Natural killer cell treated with Interleukin-12 subunit alpha and Interleukin-12 subunit beta and Interleukin-15 and Interleukin-18, amount 100 ng/mL, for 72 hours (primary cell): ENCODE data around the gene SLC12A8. TPM values are rescaled to one million over a fixed set of nuclear protein-coding genes. Genes with fewer than 3 reads are reported as not detected.

Source experiments
- ATAC-seq, 2 donors: fragments of 150-1000 bp; cut with Tn5 transposase in 1 of 2; sonication (Bioruptor Pico), chemical (Tn5 transposase) in 1 of 2; 2 replicates each; pipeline ENCODE4 v1.10.0; 2021
- DNase-seq: peaks from one replicate; pipeline ENCODE4 v3.0.0; 2022; ENCODE audit warnings: low spot score
- H3K27ac Mint-ChIP-seq, 2 donors: 1 replicate in 1 of 2; 2 replicates in 1 of 2; pipeline ENCODE4 v1.8.0; 2022; ENCODE audit warnings: mixed read lengths in 2 of 2, mild to moderate bottlenecking in 1 of 2, moderate library complexity in 1 of 2
- H3K27me3 Mint-ChIP-seq, 2 donors: 1 replicate in 1 of 2; 2 replicates in 1 of 2; pipeline ENCODE4 v1.8.0; 2022; ENCODE audit warnings: mixed read lengths in 2 of 2
- H3K36me3 Mint-ChIP-seq: one replicate; pipeline ENCODE4 v1.8.0; 2022; ENCODE audit warnings: mixed read lengths
- H3K4me1 Mint-ChIP-seq, 2 donors: 1 replicate in 1 of 2; 2 replicates in 1 of 2; pipeline ENCODE4 v1.8.0; 2022; ENCODE audit warnings: low read depth in 2 of 2, mixed read lengths in 2 of 2, mild to moderate bottlenecking in 1 of 2
- H3K4me3 Mint-ChIP-seq: one replicate; pipeline ENCODE4 v1.8.0; 2022; ENCODE audit warnings: mixed read lengths
- H3K9me3 Mint-ChIP-seq: 2 replicates; pipeline ENCODE4 v1.8.0; 2022; ENCODE audit warnings: mixed read lengths
- total RNA-seq, 2 donors: library from RNA; stranded (reverse); gene quantifications; one replicate each; pipeline ENCODE4 v1.2.3, GENCODE V29; 2022

SLC12A8 gene
- total RNA-seq, 2 donors from 2014 or later: 2.7 to 4.7 TPM

- Mint-ChIP-seq H3K36me3 (no peaks in the 10 kb centered on the region), H3K4me3 (no peak overlapping the region), H3K27me3 (peaks cover 3 to 7% of the 10 kb centered on the region in 2 donors), H3K9me3 (no peaks in the 10 kb centered on the region), H3K4me1 (no peaks in the 10 kb centered on the region), H3K27ac (no peak overlapping the region)
- DNase-seq (no peak), ATAC-seq (peak in 1 of 2 donors; percentile 54)
Observed at GRCh38 chr3:125189378-125190165, 23.0 kb downstream of the SLC12A8 start.

GRCh38 chr3:125188955-125189354, 23.6 kb downstream of the SLC12A8 start:
- H3K27me3 Mint-ChIP-seq: peaks cover 3 to 7% of the 10 kb centered on the region in 2 donors
- no peak overlapping the region for H3K27ac Mint-ChIP-seq
- H3K4me3 Mint-ChIP-seq: no peak overlapping the region
- no peaks in the 10 kb centered on the region for H3K9me3 Mint-ChIP-seq
- no peaks in the 10 kb centered on the region for H3K36me3 Mint-ChIP-seq
- ATAC-seq (no peak), DNase-seq (no peak)
- no peaks in the 10 kb centered on the region for H3K4me1 Mint-ChIP-seq

- Mint-ChIP-seq H3K27me3 (peaks cover 2 to 3% of the 10 kb centered on the region in 2 donors), H3K27ac (no peak overlapping the region), H3K4me1 (no peaks in the 10 kb centered on the region), H3K36me3 (no peaks in the 10 kb centered on the region), H3K9me3 (no peaks in the 10 kb centered on the region), H3K4me3 (no peak overlapping the region)
- DNase-seq (no peak), ATAC-seq (no peak)
Observed at GRCh38 chr3:125187599-125187910, 25.0 kb downstream of the SLC12A8 start.

GRCh38 chr3:125186800-125187598, 25.5 kb downstream of the SLC12A8 start:
- Mint-ChIP-seq H3K27ac (no peak overlapping the region), H3K36me3 (no peaks in the 10 kb centered on the region), H3K4me1 (no peaks in the 10 kb centered on the region), H3K4me3 (no peak overlapping the region), H3K27me3 (peaks cover 0 to 3% of the 10 kb centered on the region in 2 donors), H3K9me3 (no peaks in the 10 kb centered on the region)
- ATAC-seq: no peak
- no peak for DNase-seq

GRCh38 chr3:125186261-125186787, 26.2 kb downstream of the SLC12A8 start:
- Mint-ChIP-seq H3K27ac (no peak overlapping the region), H3K36me3 (no peaks in the 10 kb centered on the region), H3K9me3 (no peaks in the 10 kb centered on the region), H3K4me3 (no peak overlapping the region), H3K4me1 (no peaks in the 10 kb centered on the region), H3K27me3 (no peaks in the 10 kb centered on the region)
- DNase-seq (no peak), ATAC-seq (no peak)

- Mint-ChIP-seq H3K36me3 (no peaks in the 10 kb centered on the region), H3K27ac (no peak overlapping the region), H3K9me3 (no peaks in the 10 kb centered on the region), H3K4me1 (no peaks in the 10 kb centered on the region), H3K27me3 (no peaks in the 10 kb centered on the region), H3K4me3 (no peak overlapping the region)
- DNase-seq (no peak), ATAC-seq (no peak)
Observed at GRCh38 chr3:125185805-125186204, 26.7 kb downstream of the SLC12A8 start.

GRCh38 chr3:125179884-125180240, 32.7 kb downstream of the SLC12A8 start:
- ATAC-seq: no peak
- Mint-ChIP-seq H3K4me1 (peaks cover 2 to 8% of the 10 kb centered on the region in 2 donors), H3K9me3 (no peaks in the 10 kb centered on the region), H3K27me3 (no peaks in the 10 kb centered on the region), H3K36me3 (no peaks in the 10 kb centered on the region), H3K4me3 (no peak overlapping the region), H3K27ac (no peak overlapping the region)
- DNase-seq: no peak

GRCh38 chr3:125179143-125179883, 33.2 kb downstream of the SLC12A8 start:
- H3K27me3 Mint-ChIP-seq: no peaks in the 10 kb centered on the region
- peaks cover 7 to 8% of the 10 kb centered on the region in 2 donors for H3K4me1 Mint-ChIP-seq
- ATAC-seq: no peak
- H3K27ac Mint-ChIP-seq: no peak overlapping the region
- no peak for DNase-seq
- H3K36me3 Mint-ChIP-seq: peaks cover under 1% of the 10 kb centered on the region
- no peak overlapping the region for H3K4me3 Mint-ChIP-seq
- no peaks in the 10 kb centered on the region for H3K9me3 Mint-ChIP-seq

- Mint-ChIP-seq H3K9me3 (peaks cover 4% of the 10 kb centered on the region), H3K27me3 (peaks cover 0 to 2% of the 10 kb centered on the region in 2 donors), H3K36me3 (peaks cover 15% of the 10 kb centered on the region), H3K27ac (no peak overlapping the region), H3K4me3 (no peak overlapping the region), H3K4me1 (peaks cover 7 to 8% of the 10 kb centered on the region in 2 donors)
- DNase-seq (no peak), ATAC-seq (no peak)
Observed at GRCh38 chr3:125177746-125178145, 34.8 kb downstream of the SLC12A8 start.

GRCh38 chr3:125175295-125176078, 37.1 kb downstream of the SLC12A8 start:
- H3K27ac Mint-ChIP-seq: no peak overlapping the region
- DNase-seq: no peak
- peaks cover 7 to 8% of the 10 kb centered on the region in 2 donors for H3K4me1 Mint-ChIP-seq
- H3K36me3 Mint-ChIP-seq: peaks cover 15% of the 10 kb centered on the region
- peaks cover 0 to 2% of the 10 kb centered on the region in 2 donors for H3K27me3 Mint-ChIP-seq
- ATAC-seq: no peak
- H3K9me3 Mint-ChIP-seq: peaks cover 4% of the 10 kb centered on the region
- no peak overlapping the region for H3K4me3 Mint-ChIP-seq

- Mint-ChIP-seq H3K27ac (peak overlapping the region in 1 of 2 donors; percentile 25), H3K4me1 (peaks cover 0 to 10% of the 10 kb centered on the region in 2 donors), H3K36me3 (peaks cover 15% of the 10 kb centered on the region), H3K9me3 (peaks cover 4% of the 10 kb centered on the region), H3K27me3 (peaks cover 9 to 20% of the 10 kb centered on the region in 2 donors), H3K4me3 (no peak overlapping the region)
- ATAC-seq (no peak), DNase-seq (no peak)
Observed at GRCh38 chr3:125172346-125172745, 40.2 kb downstream of the SLC12A8 start.

GRCh38 chr3:125168711-125169393, 43.7 kb downstream of the SLC12A8 start:
- Mint-ChIP-seq H3K4me3 (no peak overlapping the region), H3K36me3 (peaks cover 10% of the 10 kb centered on the region), H3K9me3 (peaks cover under 1% of the 10 kb centered on the region), H3K4me1 (peaks cover 0 to 15% of the 10 kb centered on the region in 2 donors), H3K27ac (no peak overlapping the region), H3K27me3 (peaks cover 12 to 21% of the 10 kb centered on the region in 2 donors)
- ATAC-seq (no peak), DNase-seq (no peak)
